DOHH2 (cell line): ENCODE data around the gene KCNJ11.

Source experiments
- H3F3A ChIP-seq: fragments of 200-600 bp; sonication (generic), shearing (Covaris generic); 2 replicates; pipeline ENCODE4 v1.6.0; 2016; ENCODE audit warnings: antibody characterized with exemption, mild to moderate bottlenecking; ENCODE audit not compliant: control insufficient read depth, insufficient read depth
- H3K27ac ChIP-seq: fragments of 200-600 bp; sonication (generic); 2 replicates; pipeline ENCODE4 v1.5.1; 2014; ENCODE audit warnings: low read depth, mild to moderate bottlenecking, low read length, moderate library complexity
- H3K27me3 ChIP-seq: fragments of 200-600 bp; sonication (generic); 2 replicates; pipeline ENCODE4 v1.6.1; 2014; ENCODE audit warnings: mild to moderate bottlenecking, low read length, mixed read lengths; ENCODE audit not compliant: control insufficient read depth
- H3K36me3 ChIP-seq: fragments of 200-600 bp; sonication (generic); 2 replicates; pipeline ENCODE4 v1.6.1; 2014; ENCODE audit warnings: mild to moderate bottlenecking, low read length, moderate library complexity, mixed read lengths; ENCODE audit not compliant: control insufficient read depth
- H3K4me1 ChIP-seq: fragments of 200-600 bp; sonication (generic); 2 replicates; pipeline ENCODE4 v1.6.1; 2014; ENCODE audit warnings: mild to moderate bottlenecking, low read length, mixed read lengths; ENCODE audit not compliant: control insufficient read depth
- H3K4me2 ChIP-seq: fragments of 200-600 bp; sonication (generic); 2 replicates; pipeline ENCODE4 v1.6.0; 2014; ENCODE audit warnings: mild to moderate bottlenecking, low read length, moderate library complexity
- H3K4me3 ChIP-seq: fragments of 200-600 bp; sonication (generic); 2 replicates; pipeline ENCODE4 v1.5.1; 2014; ENCODE audit warnings: mild to moderate bottlenecking, low read length, mixed read lengths
- H3K79me2 ChIP-seq: fragments of 200-600 bp; sonication (generic); 2 replicates; pipeline ENCODE4 v1.6.1; 2014; ENCODE audit warnings: mild to moderate bottlenecking, low read length, mixed read lengths; ENCODE audit not compliant: control insufficient read depth
- H3K9me2 ChIP-seq: fragments of 200-600 bp; sonication (generic); replicated peaks from 2 replicates; pipeline ENCODE4 v1.6.1; 2014; ENCODE audit warnings: mild to moderate bottlenecking, low read length, mixed read lengths; ENCODE audit not compliant: control insufficient read depth
- H3K9me3 ChIP-seq: fragments of 200-600 bp; sonication (generic); 2 replicates; pipeline ENCODE4 v1.6.1; 2014; ENCODE audit warnings: antibody characterized with exemption, low read length, mixed read lengths; ENCODE audit not compliant: control insufficient read depth, insufficient read depth
- H4K20me1 ChIP-seq: fragments of 200-600 bp; sonication (generic); 2 replicates; pipeline ENCODE4 v1.6.0; 2014; ENCODE audit warnings: low read depth, mild to moderate bottlenecking, antibody characterized with exemption, low read length, moderate library complexity; ENCODE audit not compliant: control insufficient read depth, insufficient read depth
- EZH2phosphoT487 ChIP-seq: fragments of 200-600 bp; sonication (generic); IDR thresholded peaks from 2 replicates; pipeline ENCODE4 v1.6.1; 2017; ENCODE audit warnings: borderline replicate concordance, mild to moderate bottlenecking, antibody characterized with exemption, low read length, moderate library complexity, mixed read lengths
- TF ChIP-seq, protein P1 (sequence below): fragments of 200-600 bp; sonication (generic); IDR thresholded peaks from one replicate; pipeline ENCODE4 v1.5.1; 2014; ENCODE audit warnings: antibody characterized with exemption, mild to moderate bottlenecking, low read depth, low read length; ENCODE audit not compliant: poor library complexity, severe bottlenecking

Gene KCNJ11

DNA sequence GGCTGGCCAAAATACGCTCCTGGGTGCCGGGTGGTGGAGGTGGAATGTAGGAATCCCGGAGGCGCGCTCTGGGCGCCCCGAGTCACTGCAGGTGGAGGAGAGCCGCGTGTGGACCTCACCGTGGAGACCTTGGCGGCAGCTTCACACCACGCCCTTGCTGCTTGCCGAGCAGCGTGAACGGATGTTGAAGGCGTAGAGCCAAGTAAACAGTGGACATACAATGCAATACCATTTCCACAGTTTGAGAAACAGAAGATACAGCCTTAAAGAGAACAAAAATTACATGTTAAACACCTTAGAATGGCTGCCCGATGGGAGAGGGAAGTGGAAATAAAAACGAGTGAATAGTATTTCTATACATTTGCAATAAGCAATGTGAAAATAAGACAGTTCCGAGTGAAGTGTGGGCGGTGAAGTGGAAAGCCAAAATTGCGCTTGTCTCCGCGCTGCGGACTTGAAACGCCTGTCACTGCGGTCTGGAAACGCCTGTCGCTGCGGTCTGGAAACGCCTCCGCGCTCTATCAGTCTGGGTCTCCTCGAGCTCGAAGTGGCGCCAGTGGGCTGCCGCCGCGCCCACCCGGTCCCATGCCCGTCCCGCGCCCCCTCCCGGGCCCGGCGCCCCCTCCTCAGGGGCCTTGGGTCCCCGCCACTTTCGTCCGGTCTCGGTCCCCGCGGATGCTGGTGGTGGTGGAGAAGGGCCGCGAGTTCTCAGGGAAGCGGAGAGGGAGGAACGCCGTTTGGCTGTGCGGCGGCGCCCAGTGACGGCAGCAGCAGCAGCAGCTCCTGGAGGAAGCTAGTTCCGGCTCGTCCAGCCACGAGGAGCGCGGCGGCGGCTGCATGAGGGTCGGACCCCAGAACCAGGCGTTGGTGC, 35.3 kb downstream of the KCNJ11 start:
- Histone ChIP-seq H3K9me3 (no peaks in the 10 kb centered on the region), H3K4me2 (peak overlapping the region; percentile 74), H3K36me3 (peaks cover 53% of the 10 kb centered on the region), H3K79me2 (peaks cover 60% of the 10 kb centered on the region), H3K4me1 (peaks cover 43% of the 10 kb centered on the region), H4K20me1 (no peaks in the 10 kb centered on the region; the same call in 1 of the 2 replicates), H3K27ac (peak overlapping the region; percentile 95), H3K9me2 (no peaks in the 10 kb centered on the region), H3F3A (peaks cover 23% of the 10 kb centered on the region), H3K4me3 (peak overlapping the region; percentile 77), H3K27me3 (peaks cover 3% of the 10 kb centered on the region; the same call in 1 of the 2 replicates)
- TF ChIP-seq, protein P1, sequence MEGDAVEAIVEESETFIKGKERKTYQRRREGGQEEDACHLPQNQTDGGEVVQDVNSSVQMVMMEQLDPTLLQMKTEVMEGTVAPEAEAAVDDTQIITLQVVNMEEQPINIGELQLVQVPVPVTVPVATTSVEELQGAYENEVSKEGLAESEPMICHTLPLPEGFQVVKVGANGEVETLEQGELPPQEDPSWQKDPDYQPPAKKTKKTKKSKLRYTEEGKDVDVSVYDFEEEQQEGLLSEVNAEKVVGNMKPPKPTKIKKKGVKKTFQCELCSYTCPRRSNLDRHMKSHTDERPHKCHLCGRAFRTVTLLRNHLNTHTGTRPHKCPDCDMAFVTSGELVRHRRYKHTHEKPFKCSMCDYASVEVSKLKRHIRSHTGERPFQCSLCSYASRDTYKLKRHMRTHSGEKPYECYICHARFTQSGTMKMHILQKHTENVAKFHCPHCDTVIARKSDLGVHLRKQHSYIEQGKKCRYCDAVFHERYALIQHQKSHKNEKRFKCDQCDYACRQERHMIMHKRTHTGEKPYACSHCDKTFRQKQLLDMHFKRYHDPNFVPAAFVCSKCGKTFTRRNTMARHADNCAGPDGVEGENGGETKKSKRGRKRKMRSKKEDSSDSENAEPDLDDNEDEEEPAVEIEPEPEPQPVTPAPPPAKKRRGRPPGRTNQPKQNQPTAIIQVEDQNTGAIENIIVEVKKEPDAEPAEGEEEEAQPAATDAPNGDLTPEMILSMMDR = no peak
- TF ChIP-seq EZH2phosphoT487 = no peak

DNA sequence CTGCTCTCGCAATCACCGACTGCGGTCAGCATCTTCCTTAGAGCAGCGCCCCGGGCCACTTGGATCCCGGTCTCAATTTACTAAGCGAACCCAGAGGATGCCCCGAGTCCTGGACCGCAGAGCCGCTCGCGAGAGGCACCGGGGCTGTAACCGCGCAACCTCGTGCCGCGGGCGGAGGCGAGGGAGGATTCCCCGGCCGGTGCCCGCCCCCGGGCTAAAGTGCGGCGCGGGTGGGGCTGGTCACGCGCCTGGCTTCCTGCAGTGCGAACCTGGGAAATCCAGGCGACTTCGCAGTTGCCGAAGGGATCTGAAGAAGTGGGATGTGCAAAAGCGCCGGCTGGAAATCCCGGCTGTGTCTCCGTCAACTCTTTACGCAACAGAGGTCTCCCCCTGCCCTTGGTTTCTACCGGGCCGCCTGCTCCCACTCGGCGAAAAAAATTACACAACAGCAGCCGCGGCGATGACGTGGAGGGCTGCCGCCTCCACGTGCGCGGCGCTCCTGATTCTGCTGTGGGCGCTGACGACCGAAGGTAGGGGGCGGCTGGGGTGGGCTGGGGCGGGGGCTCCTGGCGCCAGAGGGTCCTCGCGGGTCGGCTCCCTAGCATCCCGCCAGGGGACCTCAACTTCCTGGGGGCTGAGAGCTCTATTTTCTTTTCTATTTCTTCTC, 36.8 kb downstream of the KCNJ11 start, which contains the start of gene NCR3LG1:
Gene NCR3LG1, plus strand, starts transcription at position 291 of the 667 bp plus-strand sequence. Its CDS starts 170 bp downstream, at position 461.
- peak within 1 kb of the TSS; percentile 74 for H3K4me2 ChIP-seq
- H3K9me3 ChIP-seq = no peaks in the 10 kb centered on the region
- no peaks in the 10 kb centered on the region for H3K9me2 ChIP-seq
- peaks cover 3% of the 10 kb centered on the region; the same call in 1 of the 2 replicates for H3K27me3 ChIP-seq
- H3F3A ChIP-seq = peaks cover 23% of the 10 kb centered on the region
- no peak for TF ChIP-seq EZH2phosphoT487
- TF ChIP-seq, protein P1 = no peak
- H3K4me1 ChIP-seq = peaks cover 27% of the 10 kb centered on the region
- H3K79me2 ChIP-seq = peaks cover 44% of the 10 kb centered on the region
- H3K27ac ChIP-seq = peak within 1 kb of the TSS; percentile 95
- H3K36me3 ChIP-seq = peaks cover 37% of the 10 kb centered on the region
- H4K20me1 ChIP-seq = no peaks in the 10 kb centered on the region; the same call in 1 of the 2 replicates
- peak within 1 kb of the TSS; percentile 77 for H3K4me3 ChIP-seq

DNA sequence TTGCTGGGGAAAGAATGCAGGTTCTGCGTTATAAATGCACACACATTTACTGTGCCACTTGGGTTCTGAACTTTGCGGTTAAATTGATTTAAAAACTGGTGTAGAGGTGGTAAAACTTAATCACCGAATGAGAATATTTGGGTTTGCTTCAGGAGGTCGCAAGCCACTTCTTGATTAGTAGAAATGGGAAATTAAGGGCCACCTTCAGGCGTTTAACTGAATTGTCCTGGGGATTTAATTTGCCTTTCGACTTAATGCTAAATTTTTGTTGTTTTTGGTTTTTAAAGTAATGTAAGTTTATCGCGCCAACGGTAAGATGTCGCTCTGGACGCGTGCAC, 37.3 kb downstream of the KCNJ11 start:
- H3K9me3 ChIP-seq = no peaks in the 10 kb centered on the region
- peaks cover 39% of the 10 kb centered on the region for H3K79me2 ChIP-seq
- H4K20me1 ChIP-seq = no peaks in the 10 kb centered on the region; the same call in 1 of the 2 replicates
- peak overlapping the region; percentile 95 for H3K27ac ChIP-seq
- H3K4me3 ChIP-seq = peak overlapping the region; percentile 77
- no peaks in the 10 kb centered on the region for H3K9me2 ChIP-seq
- peaks cover 32% of the 10 kb centered on the region for H3K36me3 ChIP-seq
- H3F3A ChIP-seq = peaks cover 23% of the 10 kb centered on the region
- H3K4me2 ChIP-seq = peak overlapping the region; percentile 74
- H3K4me1 ChIP-seq = peaks cover 24% of the 10 kb centered on the region
- TF ChIP-seq, protein P1 = peak; percentile 23
- TF ChIP-seq EZH2phosphoT487 = no peak
- H3K27me3 ChIP-seq = peaks cover 3% of the 10 kb centered on the region; the same call in 1 of the 2 replicates
